Measurements from ENCODE around the gene CHCHD6.

DNA sequence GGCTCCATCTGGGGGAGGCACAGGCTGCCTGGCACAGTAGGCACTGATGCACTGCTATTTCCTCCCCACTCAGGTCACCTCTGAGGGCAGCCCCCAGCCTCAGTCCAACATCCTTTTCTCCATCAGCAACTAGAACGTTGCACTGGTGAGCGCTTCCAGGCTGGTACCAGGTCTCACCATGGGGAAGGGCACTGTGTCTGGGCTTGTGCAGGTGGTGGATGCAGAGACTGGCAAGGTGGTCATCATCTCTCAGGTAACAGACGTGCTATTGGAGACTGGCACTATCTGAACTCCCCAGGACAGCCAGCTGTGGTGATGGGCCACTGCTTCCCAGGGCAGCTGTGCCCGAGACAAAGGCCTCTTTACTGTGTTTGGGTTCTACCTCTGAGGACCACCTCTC, 40.8 kb upstream of the CHCHD6 start:
- TF ChIP-seq, protein P1, sequence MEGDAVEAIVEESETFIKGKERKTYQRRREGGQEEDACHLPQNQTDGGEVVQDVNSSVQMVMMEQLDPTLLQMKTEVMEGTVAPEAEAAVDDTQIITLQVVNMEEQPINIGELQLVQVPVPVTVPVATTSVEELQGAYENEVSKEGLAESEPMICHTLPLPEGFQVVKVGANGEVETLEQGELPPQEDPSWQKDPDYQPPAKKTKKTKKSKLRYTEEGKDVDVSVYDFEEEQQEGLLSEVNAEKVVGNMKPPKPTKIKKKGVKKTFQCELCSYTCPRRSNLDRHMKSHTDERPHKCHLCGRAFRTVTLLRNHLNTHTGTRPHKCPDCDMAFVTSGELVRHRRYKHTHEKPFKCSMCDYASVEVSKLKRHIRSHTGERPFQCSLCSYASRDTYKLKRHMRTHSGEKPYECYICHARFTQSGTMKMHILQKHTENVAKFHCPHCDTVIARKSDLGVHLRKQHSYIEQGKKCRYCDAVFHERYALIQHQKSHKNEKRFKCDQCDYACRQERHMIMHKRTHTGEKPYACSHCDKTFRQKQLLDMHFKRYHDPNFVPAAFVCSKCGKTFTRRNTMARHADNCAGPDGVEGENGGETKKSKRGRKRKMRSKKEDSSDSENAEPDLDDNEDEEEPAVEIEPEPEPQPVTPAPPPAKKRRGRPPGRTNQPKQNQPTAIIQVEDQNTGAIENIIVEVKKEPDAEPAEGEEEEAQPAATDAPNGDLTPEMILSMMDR (conservative IDR thresholded peaks at IDR 0.05): no peak
- no peak for TF ChIP-seq EZH2 (IDR thresholded peaks at IDR 0.05; ENCODE audit: low read depth)

Data from PC-9 (cell line).